Umbilical cord (tissue), 2 donors: ENCODE results near the gene NFE2. TPM values are rescaled to one million over a fixed set of nuclear protein-coding genes. Genes with fewer than 3 reads are reported as not detected.
"Not testable (repeated sequence)": the region's sequence is repeated elsewhere in the genome, so short reads cannot be mapped to it uniquely, and the experiment has no call there.

Experiments
- DNase-seq: peaks from one replicate; pipeline ENCODE4 v3.0.0-alpha.2; 2015; ENCODE audit warnings: low spot score
- total RNA-seq: library from RNA; depleted of rRNA; stranded (reverse); fragments of >200 nt; gene quantifications from one replicate; pipeline ENCODE4 v1.2.3, GENCODE V29; 2014; ENCODE audit warnings: low replicate concordance; ENCODE audit not compliant: insufficient read depth

NFE2 gene
- 4.8 TPM for total RNA-seq

DNA sequence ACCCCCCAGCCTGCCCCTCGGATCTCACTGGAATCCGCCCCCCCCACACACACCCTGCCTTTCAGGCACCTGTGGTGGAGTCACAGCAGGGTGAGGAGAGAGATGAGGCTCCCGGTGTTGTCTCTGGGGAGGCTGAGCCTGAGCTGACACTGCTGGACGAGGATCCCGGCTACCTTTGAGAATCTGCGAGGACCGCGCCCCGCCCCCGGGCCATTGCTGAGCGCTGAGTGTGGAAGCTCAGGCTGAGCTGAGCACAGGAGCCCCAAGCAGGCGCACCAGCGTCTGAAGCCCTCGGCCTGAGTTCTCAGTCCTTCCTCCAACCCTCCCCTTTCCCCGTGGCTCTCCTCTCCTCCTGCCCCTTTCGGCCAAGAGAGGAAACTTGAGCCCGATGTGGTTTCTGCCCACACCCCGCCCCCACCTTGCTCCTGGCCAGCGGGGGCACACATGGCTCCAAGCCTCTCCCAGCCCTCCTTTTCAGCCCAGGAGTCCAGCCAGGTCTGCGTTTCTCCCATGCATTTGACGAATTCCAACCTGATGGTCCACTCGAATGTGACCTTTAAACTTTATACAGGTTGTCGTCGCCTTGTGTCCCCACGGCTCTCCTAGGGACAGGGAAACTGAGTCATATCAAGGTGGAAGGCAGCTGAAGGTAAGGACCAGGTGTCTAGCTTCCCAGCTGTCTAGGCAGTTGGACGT, at the start of gene NFE2:
Gene NFE2, minus strand, starts transcription at position 284 of the 696 bp plus-strand sequence. CDS start 5,767 bp downstream, outside the sequence.
- DNase-seq, result peak; percentile 73

DNA sequence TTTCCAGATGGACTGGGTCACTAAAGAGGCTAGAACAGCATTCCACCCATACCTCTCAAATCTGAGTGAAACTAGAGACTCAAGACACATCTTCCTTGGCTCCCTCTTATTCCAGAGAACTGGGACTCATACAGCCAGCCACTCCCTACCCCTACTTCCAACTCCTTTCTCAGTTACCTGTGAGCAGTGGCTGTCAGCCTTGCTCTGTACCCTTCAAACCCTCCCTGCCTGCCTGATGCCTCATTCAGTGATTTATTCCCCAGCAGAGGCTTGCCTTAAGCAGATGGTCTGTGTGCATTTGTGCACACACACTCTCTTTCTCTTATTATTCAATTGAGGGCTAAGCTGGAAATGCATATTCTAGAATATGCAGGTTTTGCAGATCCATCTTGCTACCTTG, 48.9 kb upstream of the NFE2 start:
- DNase-seq, result no peak

GRCh38 chr12:54349036-54349435, 48.2 kb upstream of the NFE2 start:
- no peak for DNase-seq

GRCh38 chr12:54341378-54342300, 40.8 kb upstream of the NFE2 start:
- DNase-seq, result no peak

DNA sequence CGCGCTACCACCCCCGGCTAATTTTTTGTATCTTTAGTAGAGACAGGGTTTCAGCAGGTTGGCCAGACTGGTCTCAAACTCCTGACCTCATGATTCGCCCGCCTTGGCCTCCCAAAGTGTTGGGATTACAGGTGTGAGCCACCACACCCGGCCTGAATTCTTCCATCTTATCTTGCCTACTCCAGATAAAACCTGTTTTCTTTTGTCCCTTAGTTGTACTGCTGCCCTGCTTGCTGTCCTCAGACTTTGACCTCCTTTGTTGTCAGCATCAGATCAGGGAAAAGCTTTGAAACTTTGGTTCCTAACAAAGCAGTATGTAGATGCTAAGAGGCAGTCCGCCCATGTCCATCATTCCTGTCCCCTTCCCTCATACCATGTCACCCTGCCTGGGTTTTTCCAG, 40.0 kb upstream of the NFE2 start:
- DNase-seq, result no peak

DNA sequence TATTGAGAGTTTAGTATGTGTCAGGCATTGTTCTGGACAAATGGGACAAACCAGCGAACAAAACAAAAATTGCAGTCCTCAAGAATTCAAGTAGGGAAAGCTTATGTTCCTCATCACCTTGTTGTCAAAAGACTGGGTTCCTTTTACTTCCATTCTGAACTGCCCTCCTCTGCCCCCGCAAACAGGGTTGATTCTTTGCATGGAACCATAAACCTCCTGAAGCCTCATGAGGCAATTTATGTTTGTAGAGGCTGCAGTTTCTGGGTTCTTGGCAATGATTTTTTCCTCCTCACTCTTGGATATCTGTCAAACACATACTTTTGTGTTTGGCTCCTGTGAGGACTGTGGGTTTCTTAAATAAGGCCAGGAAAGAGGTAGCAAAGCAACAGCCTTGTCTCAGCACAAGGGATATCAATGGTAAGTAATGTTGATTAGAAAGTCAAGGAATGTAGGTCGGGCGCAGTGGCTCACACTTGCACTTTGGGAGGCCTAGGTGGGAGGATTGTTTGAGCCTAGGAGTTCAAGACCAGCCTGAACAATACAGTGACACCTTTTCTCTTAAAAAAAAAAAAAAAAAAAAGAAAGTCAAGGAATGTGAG, 38.0 kb upstream of the NFE2 start:
- DNase-seq, result no peak

GRCh38 chr12:54337854-54338650, 37.2 kb upstream of the NFE2 start:
- DNase-seq, result no peak

DNA sequence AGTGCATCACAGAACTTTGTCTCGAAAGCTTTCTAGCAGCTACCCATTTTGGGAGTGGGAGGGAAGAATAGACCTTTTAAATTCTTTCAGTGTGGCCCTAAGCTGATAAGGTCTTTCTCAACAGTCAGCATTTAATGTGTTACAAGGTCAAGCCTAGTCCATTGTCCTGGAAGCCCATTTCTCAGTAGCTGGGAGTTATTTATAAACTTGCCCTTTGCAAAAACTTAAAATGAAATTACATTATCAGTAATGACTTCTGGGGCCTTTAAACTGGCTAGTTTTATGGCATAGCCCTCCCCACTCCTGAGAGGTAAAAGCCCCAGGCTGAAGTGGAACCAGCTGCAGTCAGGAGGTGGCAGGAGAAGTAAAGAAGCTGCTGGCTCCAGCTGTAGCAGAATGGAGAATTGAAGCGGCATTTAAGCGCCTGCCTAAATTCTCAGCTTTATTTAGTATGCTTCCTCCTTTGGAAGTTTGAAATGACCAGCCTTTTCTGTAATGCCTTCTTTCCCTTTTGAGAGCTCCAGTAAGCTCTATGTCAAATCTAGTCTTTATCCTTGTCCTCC, 36.5 kb upstream of the NFE2 start:
- peak; percentile 70 for DNase-seq

GRCh38 chr12:54333420-54334034, 32.7 kb upstream of the NFE2 start:
- DNase-seq, result no peak

- no peak for DNase-seq
Observed at GRCh38 chr12:54331461-54331860, 30.6 kb upstream of the NFE2 start.

DNA sequence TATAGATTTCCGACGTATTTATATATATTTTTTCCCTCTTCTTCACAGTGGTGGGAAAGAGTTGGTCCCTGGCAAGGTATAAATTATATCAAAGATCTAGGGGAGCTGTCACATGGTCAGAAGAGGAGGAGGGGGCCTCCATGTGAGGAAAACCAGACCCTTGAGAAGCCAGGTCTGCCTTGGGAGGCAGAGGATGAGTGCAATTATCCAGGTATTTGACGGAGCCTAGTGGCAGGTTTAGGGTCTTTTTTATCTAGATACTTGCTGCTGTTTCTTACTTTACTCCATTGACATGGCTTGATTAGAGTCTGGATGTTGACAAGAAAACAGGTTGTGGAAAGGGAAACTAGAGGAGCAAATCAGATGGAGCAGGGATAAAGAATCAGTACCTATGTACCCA, 29.6 kb upstream of the NFE2 start:
- no peak for DNase-seq

- no peak for DNase-seq
Observed at GRCh38 chr12:54329759-54330158, 28.9 kb upstream of the NFE2 start.

DNA sequence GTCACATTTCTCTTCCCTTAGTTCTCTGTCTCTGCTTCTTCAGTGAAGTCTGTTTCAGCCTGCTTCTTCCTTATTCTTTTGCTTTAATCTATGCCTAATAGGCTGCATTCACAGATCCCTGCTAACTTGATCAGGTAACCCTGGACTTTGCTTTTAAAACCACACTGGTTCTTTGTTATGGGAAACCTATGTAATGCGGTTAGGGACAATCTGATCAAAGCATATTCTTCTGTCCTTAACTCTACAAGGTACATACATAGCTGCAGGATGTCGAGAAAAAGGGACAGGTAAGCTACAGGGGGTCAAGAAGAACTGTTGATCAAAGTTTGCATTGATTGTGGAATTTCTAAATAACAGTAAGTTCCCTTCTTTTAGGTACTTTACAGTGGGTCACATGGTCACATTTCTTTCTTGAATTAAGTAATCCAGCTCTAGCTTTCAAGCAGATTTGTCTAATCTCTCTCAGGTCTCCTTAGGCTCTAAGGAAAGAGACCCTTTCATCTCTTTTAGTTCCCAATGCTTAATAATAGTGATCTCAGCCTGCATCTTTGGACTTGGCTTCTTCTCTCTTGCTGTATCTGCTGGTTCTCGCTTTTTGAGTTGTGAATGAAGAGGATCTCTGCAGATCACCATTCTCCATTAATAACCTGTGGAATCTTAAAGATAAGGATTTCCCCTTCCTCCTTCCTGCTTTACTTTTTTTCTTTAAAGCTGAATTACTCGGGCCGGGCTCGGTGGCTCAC, 28.0 kb upstream of the NFE2 start:
- DNase-seq, result peak; percentile 40

DNA sequence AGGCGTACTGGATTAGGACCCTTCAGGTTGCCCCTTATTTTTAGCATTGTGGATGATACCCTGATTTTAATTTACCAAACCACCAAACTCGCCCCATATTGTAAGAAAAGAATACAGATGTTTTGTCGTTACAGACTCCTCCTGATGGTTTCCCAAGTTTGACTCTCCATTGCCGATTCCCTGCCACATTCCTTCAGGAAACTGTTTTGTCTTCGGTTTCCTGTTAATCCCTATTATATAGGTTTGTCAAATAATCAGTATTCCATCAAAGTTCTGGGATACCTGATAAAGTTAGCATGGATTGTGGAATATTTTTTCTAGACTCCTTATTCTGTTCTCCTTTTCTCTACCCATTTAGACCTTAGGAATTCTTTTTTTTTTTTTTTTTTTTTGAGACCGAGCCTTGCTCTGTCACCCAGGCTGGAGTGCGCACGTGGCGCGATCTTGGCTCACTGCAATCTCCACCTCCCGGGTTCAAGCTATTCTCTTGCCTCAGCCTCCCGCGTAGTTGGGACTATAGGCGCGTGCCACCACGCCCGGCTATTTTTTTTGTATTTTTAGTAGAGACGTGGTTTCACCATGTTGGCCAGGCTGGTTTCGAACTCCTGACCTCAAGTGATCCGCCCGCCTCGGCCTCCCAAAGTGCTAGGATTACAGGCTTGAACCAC, 24.8 kb upstream of the NFE2 start:
- DNase-seq, result not testable (repeated sequence)

GRCh38 chr12:54324617-54325441, 24.0 kb upstream of the NFE2 start, which contains the start of gene COPZ1:
COPZ1 (plus strand) TSS chr12:54325131; CDS start chr12:54325164, 33 bp downstream.
- DNase-seq, result peak; percentile 100

DNA sequence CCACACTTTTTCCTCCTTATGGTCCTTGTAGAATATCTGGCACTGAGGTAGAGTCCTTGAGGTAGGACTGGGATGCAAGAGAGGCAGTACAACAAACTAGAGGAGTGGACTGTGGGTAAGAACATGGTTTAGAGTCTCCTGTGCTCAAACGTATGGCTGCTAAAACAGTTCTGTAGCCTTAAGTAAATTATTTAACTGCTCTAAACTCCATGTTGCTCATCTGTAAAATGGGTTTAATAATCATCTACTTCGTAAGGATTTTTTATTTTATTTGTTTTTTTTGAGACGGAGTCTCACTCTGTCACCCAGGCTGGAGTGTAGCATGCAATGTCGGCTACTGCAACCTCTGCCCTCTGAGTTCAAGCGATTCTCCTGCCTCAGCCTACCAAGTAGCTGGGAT, 20.5 kb upstream of the NFE2 start:
- DNase-seq, result no peak

DNA sequence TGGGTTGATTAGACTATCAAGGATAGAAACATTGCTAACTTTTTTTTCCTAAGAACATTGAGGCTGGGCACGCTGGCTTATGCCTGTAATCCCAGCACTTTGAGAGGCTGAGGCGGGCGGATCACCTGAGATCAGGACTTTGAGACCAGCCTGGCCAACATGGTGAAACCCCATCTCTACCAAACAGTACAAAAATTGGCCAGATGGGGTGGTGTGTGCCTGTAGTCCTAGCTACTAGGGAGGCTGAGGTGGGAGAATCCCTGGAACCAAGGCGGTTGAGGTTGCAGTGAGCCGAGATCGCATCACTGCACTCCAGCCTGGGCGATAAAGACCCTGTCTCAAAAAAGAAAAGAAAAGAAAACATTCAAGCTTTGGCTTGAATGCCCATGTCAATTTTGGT, 11.5 kb upstream of the NFE2 start:
- not testable (repeated sequence) for DNase-seq

GRCh38 chr12:54311051-54311450, 10.2 kb upstream of the NFE2 start:
- no peak for DNase-seq
